DMS 273 (cell line): Measurements from ENCODE around the gene DHRS1.
"Not testable (repeated sequence)": the region's sequence is repeated elsewhere in the genome, so short reads cannot be mapped to it uniquely, and the experiment has no call there.

Experiments
- DNase-seq: peaks from one replicate; lab custom pipeline; 2025; ENCODE audit not compliant: unreplicated experiment; lab: John Stamatoyannopoulos, UW

The DHRS1 gene

GRCh38 chr14:24252289-24253124, 47.1 kb downstream of the DHRS1 start:
- DNase-seq = no peak

- DNase-seq = no peak
Observed at GRCh38 chr14:24251880-24252288, 47.7 kb downstream of the DHRS1 start.

- DNase-seq = no peak
Observed at GRCh38 chr14:24250354-24250753, 49.2 kb downstream of the DHRS1 start.

GRCh38 chr14:24249230-24250021, 50.2 kb downstream of the DHRS1 start:
- no peak for DNase-seq

- no peak for DNase-seq
Observed at GRCh38 chr14:24247422-24247821, 52.2 kb downstream of the DHRS1 start.

- no peak for DNase-seq
Observed at GRCh38 chr14:24246765-24247212, 52.8 kb downstream of the DHRS1 start.

- DNase-seq = not testable (repeated sequence)
Observed at GRCh38 chr14:24245350-24245749, 54.2 kb downstream of the DHRS1 start.

GRCh38 chr14:24243336-24243836, 56.2 kb downstream of the DHRS1 start:
- no peak for DNase-seq

- peak; percentile 97 for DNase-seq
Observed at GRCh38 chr14:24241829-24242443, 57.6 kb downstream of the DHRS1 start.
